ENCODE measurements around the gene PRR23E. TPM values are rescaled to one million over a fixed set of nuclear protein-coding genes. Genes with fewer than 3 reads are reported as not detected.

The PRR23E gene
- total and polyA plus RNA-seq, 2 experiments from 2014 or later: not detected

GRCh38 chr3:127149621-127150310 is 43.2 kb upstream of the PRR23E start:
- Histone ChIP-seq H3K27ac (ENCODE audit: low read depth) (no peak overlapping the region), H3F3A (replicated peaks; ENCODE audit: low read depth) (no peaks in the 10 kb centered on the region), H4K20me1 (replicated peaks; ENCODE audit: insufficient read depth) (no peaks in the 10 kb centered on the region), H3K4me3 (no peak overlapping the region), H3K4me2 (no peak overlapping the region), H3K4me1 (ENCODE audit: insufficient read depth) (no peaks in the 10 kb centered on the region), H3K36me3 (ENCODE audit: insufficient read depth) (no peaks in the 10 kb centered on the region), H2AFZ (no peak overlapping the region), H3K79me2 (replicated peaks; ENCODE audit: insufficient read depth) (no peaks in the 10 kb centered on the region), H3K9me2 (ENCODE audit: insufficient read depth) (peaks cover 3% of the 10 kb centered on the region; the same call in 1 of the 2 replicates), H3K27me3 (ENCODE audit: insufficient read depth) (no peaks in the 10 kb centered on the region)
- Mint-ChIP-seq H3K4me3 (no peak overlapping the region), H3K27ac (no peak overlapping the region), H3K27me3 (ENCODE audit: insufficient read depth, low read depth, poor library complexity) (peaks cover 2% of the 10 kb centered on the region), H3K4me1 (no peaks in the 10 kb centered on the region; the same call in 2 of the 3 replicates), H3K9me3 (peaks cover 8% of the 10 kb centered on the region), H3K36me3 (ENCODE audit: low read depth) (no peaks in the 10 kb centered on the region; the same call in 2 of the 3 replicates)
- no peak for TF ChIP-seq STAT1 (IDR thresholded peaks at IDR 0.05; ENCODE audit: unreplicated experiment)
- no peak for TF ChIP-seq EZH2phosphoT487 (IDR thresholded peaks at IDR 0.05; ENCODE audit: unreplicated experiment)
- TF ChIP-seq NANOG (IDR thresholded peaks at IDR 0.05; ENCODE audit: borderline replicate concordance): no peak
- TF ChIP-seq CTCF (conservative IDR thresholded peaks at IDR 0.05; ENCODE audit: low read depth in 2 of 2): no peak
- TF ChIP-seq ZNF114 (CRISPR knock-in tag; IDR thresholded peaks at IDR 0.05): no peak
- TF ChIP-seq POLR2AphosphoS5 (IDR thresholded peaks at IDR 0.05; ENCODE audit: low read depth): no peak
- no peak for TF ChIP-seq JUNB (IDR thresholded peaks at IDR 0.05; ENCODE audit: unreplicated experiment)
- no peak for TF ChIP-seq EZH2 (IDR thresholded peaks at IDR 0.05; ENCODE audit: low read depth, unreplicated experiment)
- TF ChIP-seq ZNF331 (CRISPR knock-in tag; IDR thresholded peaks at IDR 0.05; ENCODE audit: low read depth): no peak
- TF ChIP-seq, protein P1, sequence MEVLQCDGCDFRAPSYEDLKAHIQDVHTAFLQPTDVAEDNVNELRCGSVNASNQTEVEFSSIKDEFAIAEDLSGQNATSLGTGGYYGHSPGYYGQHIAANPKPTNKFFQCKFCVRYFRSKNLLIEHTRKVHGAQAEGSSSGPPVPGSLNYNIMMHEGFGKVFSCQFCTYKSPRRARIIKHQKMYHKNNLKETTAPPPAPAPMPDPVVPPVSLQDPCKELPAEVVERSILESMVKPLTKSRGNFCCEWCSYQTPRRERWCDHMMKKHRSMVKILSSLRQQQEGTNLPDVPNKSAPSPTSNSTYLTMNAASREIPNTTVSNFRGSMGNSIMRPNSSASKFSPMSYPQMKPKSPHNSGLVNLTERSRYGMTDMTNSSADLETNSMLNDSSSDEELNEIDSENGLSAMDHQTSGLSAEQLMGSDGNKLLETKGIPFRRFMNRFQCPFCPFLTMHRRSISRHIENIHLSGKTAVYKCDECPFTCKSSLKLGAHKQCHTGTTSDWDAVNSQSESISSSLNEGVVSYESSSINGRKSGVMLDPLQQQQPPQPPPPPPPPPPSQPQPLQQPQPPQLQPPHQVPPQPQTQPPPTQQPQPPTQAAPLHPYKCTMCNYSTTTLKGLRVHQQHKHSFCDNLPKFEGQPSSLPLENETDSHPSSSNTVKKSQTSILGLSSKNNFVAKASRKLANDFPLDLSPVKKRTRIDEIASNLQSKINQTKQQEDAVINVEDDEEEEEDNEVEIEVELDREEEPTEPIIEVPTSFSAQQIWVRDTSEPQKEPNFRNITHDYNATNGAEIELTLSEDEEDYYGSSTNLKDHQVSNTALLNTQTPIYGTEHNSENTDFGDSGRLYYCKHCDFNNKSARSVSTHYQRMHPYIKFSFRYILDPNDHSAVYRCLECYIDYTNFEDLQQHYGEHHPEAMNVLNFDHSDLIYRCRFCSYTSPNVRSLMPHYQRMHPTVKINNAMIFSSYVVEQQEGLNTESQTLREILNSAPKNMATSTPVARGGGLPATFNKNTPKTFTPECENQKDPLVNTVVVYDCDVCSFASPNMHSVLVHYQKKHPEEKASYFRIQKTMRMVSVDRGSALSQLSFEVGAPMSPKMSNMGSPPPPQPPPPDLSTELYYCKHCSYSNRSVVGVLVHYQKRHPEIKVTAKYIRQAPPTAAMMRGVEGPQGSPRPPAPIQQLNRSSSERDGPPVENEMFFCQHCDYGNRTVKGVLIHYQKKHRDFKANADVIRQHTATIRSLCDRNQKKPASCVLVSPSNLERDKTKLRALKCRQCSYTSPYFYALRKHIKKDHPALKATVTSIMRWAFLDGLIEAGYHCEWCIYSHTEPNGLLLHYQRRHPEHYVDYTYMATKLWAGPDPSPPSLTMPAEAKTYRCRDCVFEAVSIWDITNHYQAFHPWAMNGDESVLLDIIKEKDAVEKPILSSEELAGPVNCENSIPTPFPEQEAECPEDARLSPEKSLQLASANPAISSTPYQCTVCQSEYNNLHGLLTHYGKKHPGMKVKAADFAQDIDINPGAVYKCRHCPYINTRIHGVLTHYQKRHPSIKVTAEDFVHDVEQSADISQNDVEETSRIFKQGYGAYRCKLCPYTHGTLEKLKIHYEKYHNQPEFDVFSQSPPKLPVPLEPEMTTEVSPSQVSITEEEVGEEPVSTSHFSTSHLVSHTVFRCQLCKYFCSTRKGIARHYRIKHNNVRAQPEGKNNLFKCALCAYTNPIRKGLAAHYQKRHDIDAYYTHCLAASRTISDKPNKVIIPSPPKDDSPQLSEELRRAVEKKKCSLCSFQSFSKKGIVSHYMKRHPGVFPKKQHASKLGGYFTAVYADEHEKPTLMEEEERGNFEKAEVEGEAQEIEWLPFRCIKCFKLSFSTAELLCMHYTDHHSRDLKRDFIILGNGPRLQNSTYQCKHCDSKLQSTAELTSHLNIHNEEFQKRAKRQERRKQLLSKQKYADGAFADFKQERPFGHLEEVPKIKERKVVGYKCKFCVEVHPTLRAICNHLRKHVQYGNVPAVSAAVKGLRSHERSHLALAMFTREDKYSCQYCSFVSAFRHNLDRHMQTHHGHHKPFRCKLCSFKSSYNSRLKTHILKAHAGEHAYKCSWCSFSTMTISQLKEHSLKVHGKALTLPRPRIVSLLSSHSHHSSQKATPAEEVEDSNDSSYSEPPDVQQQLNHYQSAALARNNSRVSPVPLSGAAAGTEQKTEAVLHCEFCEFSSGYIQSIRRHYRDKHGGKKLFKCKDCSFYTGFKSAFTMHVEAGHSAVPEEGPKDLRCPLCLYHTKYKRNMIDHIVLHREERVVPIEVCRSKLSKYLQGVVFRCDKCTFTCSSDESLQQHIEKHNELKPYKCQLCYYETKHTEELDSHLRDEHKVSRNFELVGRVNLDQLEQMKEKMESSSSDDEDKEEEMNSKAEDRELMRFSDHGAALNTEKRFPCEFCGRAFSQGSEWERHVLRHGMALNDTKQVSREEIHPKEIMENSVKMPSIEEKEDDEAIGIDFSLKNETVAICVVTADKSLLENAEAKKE (CRISPR knock-in tag; IDR thresholded peaks at IDR 0.05): no peak
- TF ChIP-seq, protein P2, sequence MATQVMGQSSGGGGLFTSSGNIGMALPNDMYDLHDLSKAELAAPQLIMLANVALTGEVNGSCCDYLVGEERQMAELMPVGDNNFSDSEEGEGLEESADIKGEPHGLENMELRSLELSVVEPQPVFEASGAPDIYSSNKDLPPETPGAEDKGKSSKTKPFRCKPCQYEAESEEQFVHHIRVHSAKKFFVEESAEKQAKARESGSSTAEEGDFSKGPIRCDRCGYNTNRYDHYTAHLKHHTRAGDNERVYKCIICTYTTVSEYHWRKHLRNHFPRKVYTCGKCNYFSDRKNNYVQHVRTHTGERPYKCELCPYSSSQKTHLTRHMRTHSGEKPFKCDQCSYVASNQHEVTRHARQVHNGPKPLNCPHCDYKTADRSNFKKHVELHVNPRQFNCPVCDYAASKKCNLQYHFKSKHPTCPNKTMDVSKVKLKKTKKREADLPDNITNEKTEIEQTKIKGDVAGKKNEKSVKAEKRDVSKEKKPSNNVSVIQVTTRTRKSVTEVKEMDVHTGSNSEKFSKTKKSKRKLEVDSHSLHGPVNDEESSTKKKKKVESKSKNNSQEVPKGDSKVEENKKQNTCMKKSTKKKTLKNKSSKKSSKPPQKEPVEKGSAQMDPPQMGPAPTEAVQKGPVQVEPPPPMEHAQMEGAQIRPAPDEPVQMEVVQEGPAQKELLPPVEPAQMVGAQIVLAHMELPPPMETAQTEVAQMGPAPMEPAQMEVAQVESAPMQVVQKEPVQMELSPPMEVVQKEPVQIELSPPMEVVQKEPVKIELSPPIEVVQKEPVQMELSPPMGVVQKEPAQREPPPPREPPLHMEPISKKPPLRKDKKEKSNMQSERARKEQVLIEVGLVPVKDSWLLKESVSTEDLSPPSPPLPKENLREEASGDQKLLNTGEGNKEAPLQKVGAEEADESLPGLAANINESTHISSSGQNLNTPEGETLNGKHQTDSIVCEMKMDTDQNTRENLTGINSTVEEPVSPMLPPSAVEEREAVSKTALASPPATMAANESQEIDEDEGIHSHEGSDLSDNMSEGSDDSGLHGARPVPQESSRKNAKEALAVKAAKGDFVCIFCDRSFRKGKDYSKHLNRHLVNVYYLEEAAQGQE (IDR thresholded peaks at IDR 0.05; ENCODE audit: unreplicated experiment): no peak
- no peak for TF ChIP-seq CREB1 (CRISPR knock-in tag; IDR thresholded peaks at IDR 0.05; ENCODE audit: low read depth)
- TF ChIP-seq, protein P3, sequence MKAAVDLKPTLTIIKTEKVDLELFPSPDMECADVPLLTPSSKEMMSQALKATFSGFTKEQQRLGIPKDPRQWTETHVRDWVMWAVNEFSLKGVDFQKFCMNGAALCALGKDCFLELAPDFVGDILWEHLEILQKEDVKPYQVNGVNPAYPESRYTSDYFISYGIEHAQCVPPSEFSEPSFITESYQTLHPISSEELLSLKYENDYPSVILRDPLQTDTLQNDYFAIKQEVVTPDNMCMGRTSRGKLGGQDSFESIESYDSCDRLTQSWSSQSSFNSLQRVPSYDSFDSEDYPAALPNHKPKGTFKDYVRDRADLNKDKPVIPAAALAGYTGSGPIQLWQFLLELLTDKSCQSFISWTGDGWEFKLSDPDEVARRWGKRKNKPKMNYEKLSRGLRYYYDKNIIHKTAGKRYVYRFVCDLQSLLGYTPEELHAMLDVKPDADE (IDR thresholded peaks at IDR 0.05): no peak
- DNase-seq (ENCODE audit: low spot score) (no peak), ATAC-seq (no peak)

All from GM23338 (cell line).